ENCODE data around the gene PTGDS.

PTGDS gene

DNA sequence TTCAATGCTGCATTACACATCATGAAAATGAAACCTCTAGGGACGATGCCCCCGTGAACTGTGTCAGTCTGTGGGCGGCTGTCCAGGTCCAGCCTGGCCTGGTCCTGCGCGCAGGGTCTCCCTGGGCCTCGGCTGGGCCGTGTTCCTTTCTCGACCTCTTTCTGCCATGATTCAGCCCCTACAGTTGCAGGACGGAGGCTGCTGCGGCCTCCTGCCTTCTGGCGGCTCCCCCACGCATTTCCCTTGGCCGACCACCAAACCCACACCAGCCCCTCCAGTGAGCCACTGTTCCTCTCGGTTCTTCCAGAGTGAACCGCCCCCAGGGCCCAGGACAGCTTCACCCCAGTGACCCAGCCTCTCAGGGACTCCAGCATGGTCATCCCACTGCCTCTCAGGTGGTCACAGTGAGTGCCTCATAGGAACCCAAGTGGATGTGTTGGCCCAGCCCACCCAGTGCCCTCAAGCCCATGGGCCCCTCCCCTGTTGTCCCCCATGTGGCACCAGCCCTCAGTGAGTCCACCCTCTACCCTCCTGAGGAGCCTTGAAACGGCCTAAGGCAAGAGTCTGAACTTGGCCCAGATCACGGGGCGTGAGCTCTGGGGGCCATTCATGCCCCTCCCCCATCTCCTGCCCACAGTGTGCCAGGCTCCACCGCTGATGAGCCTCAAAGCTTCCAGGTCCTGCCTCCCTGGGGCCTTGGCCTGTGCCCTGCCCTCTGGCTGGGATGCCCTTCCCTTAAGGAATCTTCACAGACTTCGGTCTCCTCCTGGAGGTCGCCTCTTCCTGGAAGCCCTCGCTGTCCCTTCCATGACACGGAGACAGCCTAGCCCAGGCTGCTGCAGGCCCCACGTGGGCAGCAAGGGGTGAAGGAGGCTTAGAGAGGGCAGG lies 29.1 kb downstream of the PTGDS start:
- H3K27ac ChIP-seq, result no peak overlapping the region
- no peak for TF ChIP-seq ZFX (IDR thresholded peaks at IDR 0.05; ENCODE audit: borderline replicate concordance)
- no peak for TF ChIP-seq CTCF (IDR thresholded peaks at IDR 0.05)

DNA sequence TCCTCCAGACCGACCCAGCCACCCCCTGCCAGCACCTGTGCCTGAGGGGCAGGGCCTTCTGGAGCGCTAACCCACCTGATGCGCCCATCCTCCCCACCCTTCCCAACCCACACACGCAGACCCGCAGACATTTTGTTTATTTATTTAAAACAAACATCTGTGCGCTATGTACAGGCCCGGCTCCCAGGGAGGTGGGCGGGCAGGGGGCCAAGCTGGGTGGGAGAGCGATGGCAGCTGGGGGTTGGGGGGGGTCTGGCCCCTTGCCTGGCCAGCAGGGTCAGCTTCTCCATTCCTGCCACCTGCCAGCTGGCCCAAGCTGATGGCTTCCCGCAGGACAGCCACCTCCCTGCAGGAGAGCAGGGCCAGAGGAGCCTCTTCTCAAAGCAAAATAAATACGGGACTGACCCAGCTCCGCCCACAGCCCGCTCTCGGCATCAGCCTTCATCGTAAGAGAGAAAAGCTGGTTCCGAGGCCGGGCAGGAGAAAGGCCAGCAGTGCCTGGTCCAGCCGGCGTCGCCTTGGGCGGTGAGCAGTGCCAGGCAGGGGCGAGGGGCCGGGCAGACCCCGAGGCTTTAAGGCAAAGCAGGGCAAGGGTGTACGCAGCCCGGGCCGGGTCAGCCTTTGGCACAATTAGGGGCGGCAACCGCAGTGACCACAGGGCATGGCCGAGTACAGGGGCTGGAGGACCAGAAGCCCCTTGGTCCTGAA lies 30.0 kb downstream of the PTGDS start:
- TF ChIP-seq CTCF (IDR thresholded peaks at IDR 0.05) (no peak), ZFX (IDR thresholded peaks at IDR 0.05; ENCODE audit: borderline replicate concordance) (no peak)
- H3K27ac ChIP-seq, result no peak overlapping the region

DNA sequence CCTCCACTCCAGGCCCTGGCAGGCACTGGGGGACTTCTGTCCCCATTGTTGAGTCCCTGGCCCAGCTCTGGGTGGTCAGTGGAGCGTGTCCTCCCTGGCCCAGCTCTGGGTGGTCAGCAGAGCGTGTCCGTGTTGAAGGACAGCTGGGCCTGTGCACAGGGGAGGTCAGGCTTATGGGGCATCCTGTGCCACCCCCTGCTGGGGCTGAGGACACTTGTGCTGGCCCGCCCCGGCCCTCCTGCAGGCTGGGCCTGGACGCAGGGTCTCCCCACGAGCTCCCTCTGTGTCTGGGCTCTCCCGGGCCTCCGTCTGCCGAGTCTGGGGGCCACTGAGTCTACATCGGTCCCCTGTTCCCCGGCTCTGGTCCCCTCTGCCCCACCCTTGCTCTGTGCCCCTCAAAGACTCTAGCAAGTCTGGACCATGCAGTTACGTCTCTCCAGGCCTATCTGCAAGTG lies 30.5 kb downstream of the PTGDS start:
- TF ChIP-seq ZFX (IDR thresholded peaks at IDR 0.05; ENCODE audit: borderline replicate concordance) (no peak), CTCF (IDR thresholded peaks at IDR 0.05) (no peak)
- H3K27ac ChIP-seq, result no peak overlapping the region

- TF ChIP-seq CTCF (IDR thresholded peaks at IDR 0.05), result no peak
- TF ChIP-seq ZFX (IDR thresholded peaks at IDR 0.05; ENCODE audit: borderline replicate concordance), result no peak
- H3K27ac ChIP-seq, result no peak overlapping the region
These were observed 31.0 kb downstream of the PTGDS start for GRCh38 chr9:137008312-137008711.

- H3K27ac ChIP-seq, result no peak overlapping the region
- TF ChIP-seq CTCF (IDR thresholded peaks at IDR 0.05) (no peak), ZFX (IDR thresholded peaks at IDR 0.05; ENCODE audit: borderline replicate concordance) (no peak)
These were observed 31.9 kb downstream of the PTGDS start for GRCh38 chr9:137009217-137009616.

GRCh38 chr9:137009938-137010732 lies 32.8 kb downstream of the PTGDS start:
- no peak overlapping the region for H3K27ac ChIP-seq
- TF ChIP-seq CTCF (IDR thresholded peaks at IDR 0.05) (no peak), ZFX (IDR thresholded peaks at IDR 0.05; ENCODE audit: borderline replicate concordance) (no peak)
